ENCODE data around the gene FGF21. TPM values are rescaled to one million over a fixed set of nuclear protein-coding genes. Genes with fewer than 3 reads are reported as not detected.

The FGF21 gene
- total and polyA plus RNA-seq, 2 donors (not counting 3 experiments of a cell fraction or from before 2014, with no cell fraction given) = not detected

DNA sequence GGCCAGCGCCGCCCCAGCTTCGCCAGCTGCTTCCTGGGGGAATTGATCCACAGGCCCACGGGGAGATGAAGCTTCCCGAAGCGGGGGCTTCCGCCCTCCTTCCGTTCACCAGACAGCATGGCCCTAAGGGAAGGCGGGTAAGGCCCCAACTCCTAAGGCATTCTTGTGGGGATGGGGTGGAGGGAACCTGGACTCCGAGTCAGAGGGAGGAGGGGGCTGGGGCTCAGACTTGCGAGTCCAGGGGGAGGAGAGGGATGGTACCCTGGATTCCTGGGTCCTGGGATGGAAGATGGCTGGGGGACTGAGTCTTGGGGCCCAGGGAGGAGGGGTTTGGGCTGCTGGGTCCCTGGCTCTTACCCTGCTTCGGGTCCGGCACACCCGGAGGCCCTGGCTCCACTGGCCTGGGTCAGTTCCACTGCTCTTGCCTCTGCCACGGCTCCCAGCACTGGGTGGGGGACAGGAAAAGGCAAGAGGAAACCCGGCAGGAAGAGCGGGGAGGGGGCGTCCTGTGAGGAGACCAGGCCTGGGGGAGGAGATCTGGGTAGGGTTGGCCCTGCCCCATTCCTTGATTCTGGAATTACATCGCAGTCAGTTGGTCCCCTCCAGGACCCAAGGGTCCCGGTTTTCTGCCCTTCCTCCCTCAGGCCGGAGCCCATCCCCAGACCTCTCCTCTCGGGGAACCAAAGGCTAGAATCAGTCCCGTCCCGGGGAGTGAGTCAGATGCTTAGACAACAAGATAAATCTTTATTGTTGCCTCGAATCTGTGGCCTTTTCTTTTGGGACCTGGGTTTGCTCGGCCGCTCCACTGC, 15.0 kb upstream of the FGF21 start, which contains the start of gene RASIP1:
Gene RASIP1 (minus strand): TSS at position 447 of the 809 bp plus-strand sequence. CDS start 328 bp downstream, at position 119.
- peak within 1 kb of the TSS; percentile 53 to 80 (median 77) for H3K4me3 ChIP-seq (replicated peaks in 1 of 3; ENCODE audit: insufficient read depth in 1 of 3, low read depth in 1 of 3, low read length in 3 of 3)
- H3K9me1 ChIP-seq (replicated peaks; ENCODE audit: control insufficient read depth, extremely low read depth, insufficient read depth, low read length) = no peaks in the 10 kb centered on the region
- intact Hi-C loops (cut with micrococcal nuclease) (loop anchor here (1.0 to 2.0 kb wide), 3 partner anchors 26 to 72 kb away; no protein-coding TSS in a partner anchor), dilution Hi-C loops (cut with MboI; ENCODE audit: extremely low pct_ligation_motif_present, low sequenced_read_pairs) (no loop called here)
- ChIA-PET CTCF (interaction anchor here (0.9 to 3.5 kb wide), 7 partner anchors 15 to 230 kb away, joined by 3 to 54 read pairs (median 10); no protein-coding TSS in a partner anchor), POLR2A (no interaction called here)
- no peaks in the 10 kb centered on the region for H3K9me3 ChIP-seq (replicated peaks; ENCODE audit: control insufficient read depth, insufficient read depth, low read length)
- H3K27me3 ChIP-seq (ENCODE audit: control insufficient read depth in 2 of 2, insufficient read depth in 2 of 2, low read length in 2 of 2) = no peaks in the 10 kb centered on the region
- FAIRE-seq (peak; percentile 96), DNase-seq (ENCODE audit: low read depth, low spot score) (peak; percentile 66)
- peak within 1 kb of the TSS; percentile 27 for H3K9ac ChIP-seq (replicated peaks; ENCODE audit: extremely low read depth, insufficient read depth, low read length)
- BruUV-seq (replicated peaks) = TSS peak; percentile 73
- peaks cover 24% of the 10 kb centered on the region for H3K4me1 ChIP-seq (ENCODE audit: control insufficient read depth, extremely low read depth, insufficient read depth, low read length)
- H3K36me3 ChIP-seq (ENCODE audit: control insufficient read depth in 2 of 2, extremely low read depth in 1 of 2, insufficient read depth in 2 of 2, low read length in 2 of 2) = peaks cover 0 to under 1% of the 10 kb centered on the region in 2 experiments
- H4K20me1 ChIP-seq (replicated peaks; ENCODE audit: control insufficient read depth, extremely low read depth, insufficient read depth, low read length) = peaks cover 6% of the 10 kb centered on the region
- peak within 1 kb of the TSS; percentile 50 for H3K27ac ChIP-seq (ENCODE audit: insufficient read depth, low read depth, low read length)
- peak within 1 kb of the TSS; percentile 66 for H3K4me2 ChIP-seq (ENCODE audit: insufficient read depth, low read length)
- peak within 1 kb of the TSS; percentile 35 for H2AFZ ChIP-seq (ENCODE audit: low read depth, low read length)
- H3K79me2 ChIP-seq (ENCODE audit: control insufficient read depth, insufficient read depth, low read length) = peaks cover 38% of the 10 kb centered on the region
- peak; percentile 96 for TF ChIP-seq POLR2AphosphoS5 (IDR thresholded peaks at IDR 0.05; ENCODE audit: insufficient read depth, low read depth, low read length)
- no peak for TF ChIP-seq JUN (IDR thresholded peaks at IDR 0.05; ENCODE audit: borderline replicate concordance, insufficient read depth, insufficient read length, low read depth)
- TF ChIP-seq FOS (IDR thresholded peaks at IDR 0.05; ENCODE audit: borderline replicate concordance, insufficient read depth, low read length) = peak; percentile 26
- TF ChIP-seq POLR2A (IDR thresholded peaks at IDR 0.05; ENCODE audit: low read depth, low read length) = peak; percentile 97
